ENCODE results near the gene CAMK2D.

CAMK2D gene

GRCh38 chr4:113604955-113605354 lies 156.6 kb downstream of the CAMK2D start:
- no peak for DNase-seq (ENCODE audit: low read depth in 2 of 2)

GRCh38 chr4:113603911-113604310 lies 157.6 kb downstream of the CAMK2D start:
- no peak for DNase-seq (ENCODE audit: low read depth in 2 of 2)

GRCh38 chr4:113602646-113603228 lies 158.8 kb downstream of the CAMK2D start:
- no peak for DNase-seq (ENCODE audit: low read depth in 2 of 2)

GRCh38 chr4:113601636-113602035 lies 159.9 kb downstream of the CAMK2D start:
- DNase-seq (ENCODE audit: low read depth in 2 of 2), result no peak

- DNase-seq (ENCODE audit: low read depth in 2 of 2), result no peak
These were observed 165.1 kb downstream of the CAMK2D start for GRCh38 chr4:113596396-113596795.

GRCh38 chr4:113594231-113594556 lies 167.3 kb downstream of the CAMK2D start:
- DNase-seq (ENCODE audit: low read depth in 2 of 2), result no peak

- no peak for DNase-seq (ENCODE audit: low read depth in 2 of 2)
These were observed 167.9 kb downstream of the CAMK2D start for GRCh38 chr4:113593400-113594230.

- no peak for DNase-seq (ENCODE audit: low read depth in 2 of 2)
These were observed 169.6 kb downstream of the CAMK2D start for GRCh38 chr4:113591982-113592381.

- DNase-seq (ENCODE audit: low read depth in 2 of 2), result no peak
These were observed 172.5 kb downstream of the CAMK2D start for GRCh38 chr4:113588895-113589668.

- no peak for DNase-seq (ENCODE audit: low read depth in 2 of 2)
These were observed 173.8 kb downstream of the CAMK2D start for GRCh38 chr4:113587640-113588275.

GRCh38 chr4:113587156-113587555 lies 174.4 kb downstream of the CAMK2D start:
- DNase-seq (ENCODE audit: low read depth in 2 of 2), result no peak

GRCh38 chr4:113586072-113586471 lies 175.5 kb downstream of the CAMK2D start:
- no peak for DNase-seq (ENCODE audit: low read depth in 2 of 2)

GRCh38 chr4:113584407-113585150 lies 177.0 kb downstream of the CAMK2D start:
- DNase-seq (ENCODE audit: low read depth in 2 of 2), result no peak

GRCh38 chr4:113582737-113583136 lies 178.8 kb downstream of the CAMK2D start:
- DNase-seq (ENCODE audit: low read depth in 2 of 2), result no peak

- DNase-seq (ENCODE audit: low read depth in 2 of 2), result no peak
These were observed 182.2 kb downstream of the CAMK2D start for GRCh38 chr4:113579360-113579759.

- DNase-seq (ENCODE audit: low read depth in 2 of 2), result no peak
These were observed 184.4 kb downstream of the CAMK2D start for GRCh38 chr4:113576947-113577678.

- no peak for DNase-seq (ENCODE audit: low read depth in 2 of 2)
These were observed 186.1 kb downstream of the CAMK2D start for GRCh38 chr4:113575401-113575800.

- no peak for DNase-seq (ENCODE audit: low read depth in 2 of 2)
These were observed 186.9 kb downstream of the CAMK2D start for GRCh38 chr4:113574636-113575103.

- DNase-seq (ENCODE audit: low read depth in 2 of 2), result no peak
These were observed 188.9 kb downstream of the CAMK2D start for GRCh38 chr4:113572620-113573019.

GRCh38 chr4:113566015-113566795 lies 195.3 kb downstream of the CAMK2D start:
- DNase-seq (ENCODE audit: low read depth in 2 of 2), result no peak
